Skeletal muscle satellite cell (primary cell): ENCODE measurements around the gene TTC23.
"Not testable (repeated sequence)": the region's sequence is repeated elsewhere in the genome, so short reads cannot be mapped to it uniquely, and the experiment has no call there.

Source experiments
- H3K27me3 ChIP-seq: 2 replicates; pipeline ENCODE4 v1.7.0; 2013; ENCODE audit warnings: low read length; ENCODE audit not compliant: control insufficient read depth, insufficient read depth
- H3K36me3 ChIP-seq: 2 replicates; pipeline ENCODE4 v1.7.0; 2013; ENCODE audit warnings: mild to moderate bottlenecking, control low read depth, low read length; ENCODE audit not compliant: insufficient read depth
- H3K4me1 ChIP-seq: 2 replicates; pipeline ENCODE4 v1.7.0; 2013; ENCODE audit warnings: low read length; ENCODE audit not compliant: control insufficient read depth, insufficient read depth
- H3K4me2 ChIP-seq: 2 replicates; pipeline ENCODE4 v1.7.0; 2013; ENCODE audit warnings: mild to moderate bottlenecking, low read length
- H3K4me3 ChIP-seq: 2 replicates; pipeline ENCODE4 v1.7.0; 2013; ENCODE audit warnings: low read length
- H3K9ac ChIP-seq: 2 replicates; pipeline ENCODE4 v1.7.0; 2013; ENCODE audit warnings: mild to moderate bottlenecking, low read depth, low read length, moderate library complexity
- H3K9me3 ChIP-seq: replicated peaks from 2 replicates; pipeline ENCODE4 v1.7.0; 2013; ENCODE audit warnings: mild to moderate bottlenecking, control low read depth, low read length

TTC23 gene

GRCh38 chr15:99224372-99225214 is 24.8 kb downstream of the TTC23 start:
- no peaks in the 10 kb centered on the region for H3K4me1 ChIP-seq
- peaks cover 14% of the 10 kb centered on the region for H3K36me3 ChIP-seq
- H3K4me3 ChIP-seq: no peak overlapping the region
- H3K4me2 ChIP-seq: no peak overlapping the region
- no peak overlapping the region for H3K9ac ChIP-seq
- H3K27me3 ChIP-seq: no peaks in the 10 kb centered on the region
- H3K9me3 ChIP-seq: no peaks in the 10 kb centered on the region

DNA sequence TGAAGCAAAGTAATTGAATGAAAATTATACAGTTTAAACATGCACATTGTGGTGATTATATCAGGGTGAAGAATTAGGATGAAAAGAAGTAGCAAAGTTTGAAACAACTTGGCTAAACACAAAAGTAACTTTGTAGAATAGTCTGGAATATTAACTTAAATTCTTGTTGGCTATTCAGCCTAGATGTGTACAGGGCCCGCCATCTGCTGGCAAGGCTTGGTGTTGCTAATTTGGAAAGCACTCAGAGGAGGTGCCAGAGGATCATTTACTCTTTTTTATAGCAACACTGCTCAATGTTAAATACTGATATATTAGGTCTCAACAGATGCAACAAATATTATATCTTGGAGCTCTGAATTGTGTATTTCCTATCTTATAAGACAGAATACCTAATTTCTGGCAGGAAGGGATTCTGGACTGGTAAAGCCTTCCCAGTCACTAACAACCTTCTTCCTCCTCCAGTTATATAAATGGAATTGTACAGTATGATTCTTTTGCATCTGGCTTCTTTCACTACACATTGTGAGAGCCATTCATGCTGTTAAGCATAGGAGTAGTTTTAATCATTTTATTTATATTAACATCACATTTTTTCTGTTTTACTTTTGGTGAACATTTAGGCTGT is 36.1 kb downstream of the TTC23 start:
- Histone ChIP-seq H3K27me3 (no peaks in the 10 kb centered on the region), H3K4me3 (no peak overlapping the region), H3K4me2 (no peak overlapping the region)

GRCh38 chr15:99212406-99212805 is 37.0 kb downstream of the TTC23 start:
- Histone ChIP-seq H3K9me3 (no peaks in the 10 kb centered on the region), H3K36me3 (peaks cover 7% of the 10 kb centered on the region), H3K4me1 (no peaks in the 10 kb centered on the region), H3K4me2 (no peak overlapping the region), H3K27me3 (no peaks in the 10 kb centered on the region), H3K9ac (no peak overlapping the region), H3K4me3 (no peak overlapping the region)

More for the DNA sequence above, 36.1 kb downstream of the TTC23 start:
- Histone ChIP-seq H3K9me3 (no peaks in the 10 kb centered on the region), H3K4me1 (no peaks in the 10 kb centered on the region), H3K36me3 (peaks cover 15% of the 10 kb centered on the region), H3K9ac (no peak overlapping the region)

DNA sequence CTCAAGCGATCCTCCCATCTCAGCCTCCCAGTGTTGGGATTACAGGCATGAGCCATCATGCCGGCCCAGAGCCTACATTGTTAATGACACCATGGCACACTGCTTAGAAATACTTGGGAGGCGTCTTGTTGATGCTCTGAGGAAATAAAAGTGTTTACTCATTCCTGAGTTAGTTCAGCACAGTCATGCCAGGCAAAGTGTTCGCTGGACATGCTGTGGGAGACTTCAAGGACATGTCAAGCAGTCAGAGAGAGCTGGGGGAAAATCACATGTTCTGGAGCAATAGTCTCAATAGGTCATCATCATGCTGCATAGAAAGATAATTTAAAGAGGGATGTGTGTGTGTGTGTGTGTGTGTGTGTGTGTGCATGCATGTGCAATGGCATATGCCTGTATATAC is 37.5 kb downstream of the TTC23 start:
- H3K4me1 ChIP-seq: no peaks in the 10 kb centered on the region
- no peak overlapping the region for H3K4me3 ChIP-seq
- no peak overlapping the region for H3K9ac ChIP-seq
- no peak overlapping the region for H3K4me2 ChIP-seq
- H3K36me3 ChIP-seq: peaks cover 7% of the 10 kb centered on the region
- H3K27me3 ChIP-seq: no peaks in the 10 kb centered on the region
- H3K9me3 ChIP-seq: no peaks in the 10 kb centered on the region

GRCh38 chr15:99210334-99210733 is 39.0 kb downstream of the TTC23 start:
- Histone ChIP-seq H3K27me3 (no peaks in the 10 kb centered on the region), H3K4me1 (no peaks in the 10 kb centered on the region), H3K4me3 (no peak overlapping the region), H3K4me2 (no peak overlapping the region), H3K9ac (no peak overlapping the region), H3K36me3 (peaks cover 2% of the 10 kb centered on the region), H3K9me3 (no peaks in the 10 kb centered on the region)

GRCh38 chr15:99209326-99209725 is 40.1 kb downstream of the TTC23 start:
- H3K4me3 ChIP-seq: no peak overlapping the region
- peaks cover 2% of the 10 kb centered on the region for H3K36me3 ChIP-seq
- H3K9me3 ChIP-seq: no peaks in the 10 kb centered on the region
- no peaks in the 10 kb centered on the region for H3K4me1 ChIP-seq
- no peak overlapping the region for H3K9ac ChIP-seq
- no peak overlapping the region for H3K4me2 ChIP-seq
- H3K27me3 ChIP-seq: no peaks in the 10 kb centered on the region

- H3K36me3 ChIP-seq: peaks cover 2% of the 10 kb centered on the region
Measured at GRCh38 chr15:99207672-99208071, 41.7 kb downstream of the TTC23 start.

GRCh38 chr15:99202176-99202552 is 47.2 kb downstream of the TTC23 start:
- no peaks in the 10 kb centered on the region for H3K36me3 ChIP-seq
- no peak overlapping the region for H3K9ac ChIP-seq
- no peaks in the 10 kb centered on the region for H3K27me3 ChIP-seq
- H3K4me3 ChIP-seq: no peak overlapping the region
- no peak overlapping the region for H3K4me2 ChIP-seq
- no peaks in the 10 kb centered on the region for H3K9me3 ChIP-seq
- no peaks in the 10 kb centered on the region for H3K4me1 ChIP-seq

More at GRCh38 chr15:99207672-99208071, 41.7 kb downstream of the TTC23 start:
- no peaks in the 10 kb centered on the region for H3K27me3 ChIP-seq
- H3K9ac ChIP-seq: no peak overlapping the region
- no peak overlapping the region for H3K4me2 ChIP-seq
- H3K4me1 ChIP-seq: no peaks in the 10 kb centered on the region
- H3K9me3 ChIP-seq: no peaks in the 10 kb centered on the region
- H3K4me3 ChIP-seq: no peak overlapping the region

DNA sequence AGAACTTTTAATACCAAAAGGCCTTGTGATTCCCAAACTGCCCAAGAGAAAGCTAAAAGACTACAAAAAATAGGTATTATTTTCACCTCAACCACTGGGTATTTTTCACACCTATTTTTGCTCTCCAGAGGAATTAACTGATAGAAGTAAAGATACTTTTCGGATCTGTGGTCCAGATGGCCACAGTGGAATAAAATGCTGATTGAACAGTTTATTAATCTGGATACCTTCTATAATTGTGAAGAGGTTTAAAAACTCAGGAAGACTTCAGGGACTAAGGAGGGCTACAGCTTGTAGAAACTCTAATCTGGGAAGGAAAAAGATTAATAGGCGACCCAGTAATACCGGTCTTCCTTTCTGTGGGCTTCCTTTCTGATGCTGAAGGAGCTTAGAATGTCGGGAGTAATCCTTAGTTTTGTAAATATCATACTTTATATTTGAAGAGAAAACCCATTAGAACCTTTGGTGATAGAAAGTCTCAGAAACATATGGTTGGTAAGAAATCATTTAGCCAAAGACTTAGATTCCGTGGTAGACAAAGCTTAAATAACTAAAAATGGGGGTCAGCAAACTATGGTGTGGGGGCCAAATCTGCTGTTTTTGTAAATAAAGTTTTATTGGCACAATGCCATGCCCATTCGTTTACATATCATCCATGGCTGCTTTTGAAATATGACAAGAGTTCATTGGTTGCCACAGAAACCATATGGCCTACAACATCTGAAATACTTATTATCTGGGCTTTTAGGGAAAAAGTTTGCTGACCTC is 47.8 kb downstream of the TTC23 start:
- Histone ChIP-seq H3K4me1 (no peaks in the 10 kb centered on the region), H3K9me3 (no peaks in the 10 kb centered on the region), H3K9ac (no peak overlapping the region), H3K4me3 (no peak overlapping the region), H3K27me3 (no peaks in the 10 kb centered on the region), H3K4me2 (no peak overlapping the region), H3K36me3 (no peaks in the 10 kb centered on the region)

DNA sequence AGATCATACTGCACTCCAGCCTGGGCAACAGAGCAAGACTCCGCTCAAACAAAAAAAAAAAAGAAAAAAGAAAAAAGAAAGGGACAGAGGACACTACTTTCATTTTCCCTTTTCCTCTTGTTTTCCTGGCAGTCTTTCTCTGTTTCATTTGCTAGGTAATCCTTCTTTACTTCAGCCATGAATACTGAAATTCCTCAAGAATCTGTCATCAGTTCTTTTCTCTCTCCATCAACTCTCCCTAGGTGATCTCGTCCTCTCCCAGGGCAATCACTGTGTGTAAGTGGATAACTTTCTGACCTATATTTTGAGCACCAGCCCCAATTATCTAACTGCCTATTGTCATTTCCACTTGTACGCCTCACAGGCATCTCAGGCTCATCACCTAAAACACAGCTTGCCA is 51.5 kb downstream of the TTC23 start:
- no peak overlapping the region for H3K4me3 ChIP-seq
- H3K9me3 ChIP-seq: no peaks in the 10 kb centered on the region
- no peaks in the 10 kb centered on the region for H3K27me3 ChIP-seq
- no peaks in the 10 kb centered on the region for H3K4me1 ChIP-seq
- H3K4me2 ChIP-seq: no peak overlapping the region
- H3K36me3 ChIP-seq: no peaks in the 10 kb centered on the region
- H3K9ac ChIP-seq: no peak overlapping the region

GRCh38 chr15:99192181-99192580 is 57.2 kb downstream of the TTC23 start:
- H3K9me3 ChIP-seq, H3K9ac ChIP-seq, H3K27me3 ChIP-seq, H3K4me3 ChIP-seq, H3K4me1 ChIP-seq, H3K4me2 ChIP-seq, H3K36me3 ChIP-seq: not testable (repeated sequence)
